Motor neuron (in vitro differentiated cells): ENCODE measurements around the gene DHRS12. TPM values are rescaled to one million over a fixed set of nuclear protein-coding genes. Genes with fewer than 3 reads are reported as not detected.
A peak's percentile ranks its signal among the peaks of the same experiment; 100 is the strongest.

Experiments
- ATAC-seq, 8 experiments: fragments of 200-7000 bp; cut with Tn5 transposase; replicated peaks in 6 of 8; 2 replicates each; pipeline ENCODE4 v1.8.0; 2021; ENCODE audit warnings: mild to moderate bottlenecking in 8 of 8, moderate library complexity in 8 of 8
- H3K27ac ChIP-seq, 2 donors: fragments of 250-450 bp; sonication (Bioruptor Pico); 2 replicates each; pipeline ENCODE4 v1.9.0; 2021; ENCODE audit warnings: antibody characterized with exemption in 2 of 2, mild to moderate bottlenecking in 2 of 2, moderate library complexity in 1 of 2
- H3K4me1 ChIP-seq, 2 donors: fragments of 250-450 bp; sonication (Bioruptor Pico); replicated peaks in 1 of 2; 2 replicates each; pipeline ENCODE4 v1.6.1; 2021; ENCODE audit warnings: antibody characterized with exemption in 2 of 2, mild to moderate bottlenecking in 2 of 2, moderate library complexity in 1 of 2
- H3K4me3 ChIP-seq, 5 donors: fragments of 250-450 bp; sonication (Bioruptor Pico); 2 replicates each; pipeline ENCODE4 v1.9.0; 2021; ENCODE audit warnings: antibody characterized with exemption in 5 of 5, mild to moderate bottlenecking in 5 of 5, moderate library complexity in 4 of 5
- WGBS, 10 experiments: fragments of 450-650 bp; shearing (Covaris generic); methylation state at CpG; one replicate each; pipeline ENCODE4 v1.0.0; 2022; 5-methylcytosine and 5-hydroxymethylcytosine counted together
- in situ Hi-C, 9 experiments: fragments of 400-800 bp; cut with MboI; loops; one replicate each; pipeline ENCODE4 v1.15.0; 2021; ENCODE audit warnings: low sequenced_read_pairs in 9 of 9, low pct_unique_long_range_greater_than_20kb in 2 of 9; ENCODE audit not compliant: unreplicated experiment in 9 of 9
- total RNA-seq, 8 experiments: library from RNA; unstranded; fragments of 300-600 nt; gene quantifications; 2 replicates each; pipeline versions ENCODE4 v1.2.3 to v1.2.4, GENCODE V29; 2022

DHRS12 gene
- total RNA-seq, 8 experiments from 2014 or later, result 3.5 to 8.9 (median 5.2) TPM

DNA sequence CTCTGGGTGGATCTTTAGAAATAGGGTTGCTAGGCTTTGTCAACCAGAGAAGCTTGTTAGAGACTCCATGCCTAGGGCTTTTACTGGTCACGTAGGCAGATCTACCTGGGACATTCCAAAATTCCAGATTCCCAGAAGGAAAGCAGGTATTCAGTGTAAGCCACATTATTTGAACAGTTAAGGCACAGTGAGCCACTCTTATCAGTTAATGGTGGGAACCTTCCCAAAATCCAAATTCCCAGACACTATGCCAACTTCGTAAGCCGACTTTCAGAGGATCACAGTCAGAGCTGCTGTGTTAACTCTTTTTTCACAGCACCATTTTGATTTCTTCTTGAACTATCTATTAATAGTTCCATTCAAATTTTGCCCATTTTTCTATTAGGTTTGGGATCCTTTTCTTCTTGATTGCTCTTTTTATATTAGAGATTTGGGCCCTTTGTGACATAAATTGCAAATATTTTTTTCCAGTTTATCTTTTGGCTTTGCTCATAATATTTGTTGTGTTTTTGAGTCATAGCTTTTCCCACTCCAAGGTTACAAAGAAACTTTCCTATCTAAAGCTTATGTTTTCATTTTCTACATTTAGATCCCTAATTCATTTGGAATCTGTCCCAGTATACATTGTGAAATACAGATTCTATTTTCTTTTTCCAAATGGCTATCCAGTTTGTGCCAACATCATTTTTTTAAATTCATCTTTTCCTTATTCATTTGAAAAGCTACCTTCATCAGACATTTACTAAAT lies 77.3 kb downstream of the DHRS12 start:
- Histone ChIP-seq H3K4me3 (no peak overlapping the region), H3K27ac (no peak overlapping the region), H3K4me1 (peaks cover 0 to 9% of the 10 kb centered on the region in 2 donors)
- WGBS, 10 experiments, result 57 to 100% (median 100%) methylated on average over 1 to 3 of the region's 3 CpGs; no CpG with 5 or more reads in 1 of the 10 experiments
- in situ Hi-C loops, result no loop called here
- no peak for ATAC-seq

DNA sequence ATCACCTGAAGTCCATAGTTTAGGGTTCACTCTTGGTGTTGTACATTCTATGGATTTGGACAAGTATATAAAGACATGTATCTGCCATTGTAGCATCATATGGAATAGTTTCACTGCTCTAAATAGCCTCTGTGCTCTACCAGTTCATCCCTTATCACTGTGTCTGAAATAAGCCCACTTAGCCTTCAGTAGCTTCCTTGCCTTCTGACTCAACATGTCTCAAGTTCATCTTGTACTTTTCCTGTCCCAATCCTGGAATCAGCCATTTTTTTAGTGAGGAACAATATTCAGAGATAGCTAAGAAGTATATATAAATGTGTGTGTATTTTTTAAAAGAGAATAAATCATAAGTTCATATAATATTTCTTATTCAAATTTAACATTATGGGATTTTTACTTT lies 79.2 kb downstream of the DHRS12 start:
- ATAC-seq, result no peak
- H3K27ac ChIP-seq, result no peak overlapping the region
- in situ Hi-C loops, result no loop called here

DNA sequence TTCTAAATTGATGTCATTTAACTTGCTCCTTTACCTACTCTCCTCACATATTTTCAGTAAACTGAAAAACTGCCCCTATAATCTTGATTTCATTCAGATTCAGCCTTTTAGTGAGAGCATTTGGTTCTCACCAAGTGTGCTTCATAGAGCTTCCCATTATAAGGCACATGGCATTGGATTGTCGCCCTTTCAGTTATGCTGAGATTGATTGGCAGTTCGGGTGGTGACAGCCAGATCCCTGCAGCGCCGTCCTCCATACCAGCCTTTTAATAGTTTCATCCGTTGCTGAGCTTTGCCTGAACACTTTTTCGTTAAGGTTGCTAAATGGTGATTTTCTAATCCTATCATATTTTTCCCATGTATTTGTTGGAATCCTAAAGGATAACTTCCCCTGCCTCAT lies 80.4 kb downstream of the DHRS12 start:
- in situ Hi-C loops, result no loop called here
- no peak for ATAC-seq
- no peaks in the 10 kb centered on the region for H3K4me1 ChIP-seq
- H3K4me3 ChIP-seq, result no peak overlapping the region
- 73 to 100% (median 91%) methylated on average over 1 to 6 of the region's 6 CpGs; no CpG with 5 or more reads in 1 of the 10 experiments for WGBS, 10 experiments
- H3K27ac ChIP-seq, result no peak overlapping the region

More for the DNA sequence above, 79.2 kb downstream of the DHRS12 start:
- Histone ChIP-seq H3K4me3 (no peak overlapping the region), H3K4me1 (peaks cover 0 to 4% of the 10 kb centered on the region in 2 donors)

DNA sequence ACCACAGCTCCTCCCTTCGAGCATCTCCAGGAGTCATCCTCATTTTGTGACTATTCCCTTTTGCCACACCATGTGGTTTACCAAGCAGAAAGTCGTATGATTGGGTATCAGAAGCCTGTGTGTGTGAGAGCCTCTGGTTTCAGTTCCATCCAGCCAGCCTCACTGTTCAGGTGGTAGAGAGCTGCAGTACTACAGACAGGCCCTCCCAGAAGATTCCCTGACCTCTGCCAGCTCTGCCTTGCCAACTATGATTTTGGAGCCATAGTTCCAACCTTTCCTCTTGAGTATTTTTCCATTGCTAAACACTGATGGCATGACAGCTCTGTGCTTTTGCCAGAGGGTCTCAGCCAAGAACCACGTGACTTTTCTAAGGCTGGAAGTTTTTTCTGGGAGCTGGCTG lies 82.5 kb downstream of the DHRS12 start:
- H3K27ac ChIP-seq, result no peak overlapping the region
- in situ Hi-C loops, result no loop called here
- WGBS, 10 experiments, result 73 to 89% (median 86%) methylated on average over 1 to 3 of the region's 3 CpGs; no CpG with 5 or more reads in 6 of the 10 experiments
- ATAC-seq, result no peak
- H3K4me3 ChIP-seq, result no peak overlapping the region
- H3K4me1 ChIP-seq, result peaks cover 4 to 7% of the 10 kb centered on the region in 2 donors

DNA sequence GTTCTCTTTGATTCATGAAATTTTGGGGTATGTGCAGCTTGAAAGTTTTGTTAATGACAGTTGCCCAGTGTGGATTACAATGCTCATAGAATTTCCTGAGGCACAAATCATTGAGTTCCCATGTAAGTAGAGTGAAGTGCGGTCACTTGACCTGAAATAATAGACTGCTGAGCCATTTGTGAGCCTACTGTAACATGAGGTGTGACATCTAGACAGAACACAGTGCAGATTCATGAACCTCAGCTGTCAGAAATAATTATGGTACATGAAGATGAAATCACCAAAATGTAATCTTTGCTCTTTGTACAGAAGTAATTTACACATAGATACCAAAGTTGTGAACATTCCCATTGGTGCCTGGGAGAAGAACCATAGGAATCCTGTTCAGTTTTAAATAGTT lies 84.6 kb downstream of the DHRS12 start:
- in situ Hi-C loops, result no loop called here
- ATAC-seq, result peak in 1 of 8 experiments; percentile 50
- Histone ChIP-seq H3K27ac (no peak overlapping the region), H3K4me3 (no peak overlapping the region), H3K4me1 (peaks cover 4 to 7% of the 10 kb centered on the region in 2 donors)
- 78 to 100% (median 90%) methylated on average over 1 of the region's 1 CpG; no CpG with 5 or more reads in 6 of the 10 experiments for WGBS, 10 experiments

Other genes starting within 250 kb of the DHRS12 start
- gene WDFY2, start 219.7 kb downstream of the DHRS12 start, total RNA-seq, result 10 to 100 TPM in 6 of 8 experiments, 1 to 10 TPM in 2; 7.0 to 20.5 (median 11.7) TPM
- under 1 TPM in 7 of 8 experiments, not detected in 1; 0.18 to 0.63 (median 0.29) TPM for gene TMEM272, start 41.0 kb upstream of the DHRS12 start, total RNA-seq
- under 1 TPM in 4 of 8 experiments, not detected in 4; 0.17 to 0.90 (median 0.28) TPM for gene CCDC70, start 57.8 kb upstream of the DHRS12 start, total RNA-seq
- 1 to 10 TPM in 7 of 8 experiments, under 1 TPM in 1; 0.97 to 7.3 (median 5.6) TPM for gene ATP7B, start 207.3 kb upstream of the DHRS12 start, total RNA-seq
- 10 to 100 TPM; 15.7 to 31.7 (median 21.4) TPM for gene ALG11, start 208.2 kb upstream of the DHRS12 start, total RNA-seq
- 10 to 100 TPM; 14.2 to 23.5 (median 16.0) TPM for gene UTP14C, start 220.5 kb upstream of the DHRS12 start, total RNA-seq